ENCODE data around the gene DCAF11.
"Not testable (repeated sequence)": the region's sequence is repeated elsewhere in the genome, so short reads cannot be mapped to it uniquely, and the experiment has no call there.

Gene DCAF11

GRCh38 chr14:24098229-24098926, 16.2 kb upstream of the DCAF11 start:
- H3K4me3 Mint-ChIP-seq, result no peak overlapping the region
- peaks cover 20% of the 10 kb centered on the region for H3K4me1 Mint-ChIP-seq (ENCODE audit: low read depth)
- peaks cover 80% of the 10 kb centered on the region for H3K36me3 Mint-ChIP-seq (ENCODE audit: low read depth)
- H3K9me3 Mint-ChIP-seq, result no peaks in the 10 kb centered on the region
- H3K27ac Mint-ChIP-seq, result peak overlapping the region; percentile 44
- no peaks in the 10 kb centered on the region for H3K27me3 Mint-ChIP-seq
- no peak for DNase-seq

- Mint-ChIP-seq H3K4me3 (no peak overlapping the region), H3K27me3 (no peaks in the 10 kb centered on the region), H3K36me3 (ENCODE audit: low read depth) (peaks cover 88% of the 10 kb centered on the region), H3K9me3 (no peaks in the 10 kb centered on the region), H3K27ac (no peak overlapping the region), H3K4me1 (ENCODE audit: low read depth) (peaks cover 15% of the 10 kb centered on the region)
- no peak for DNase-seq
Measured at GRCh38 chr14:24098927-24099813, 15.4 kb upstream of the DCAF11 start.

GRCh38 chr14:24100197-24100981, 14.2 kb upstream of the DCAF11 start:
- H3K9me3 Mint-ChIP-seq, result no peaks in the 10 kb centered on the region
- no peak for DNase-seq
- H3K27me3 Mint-ChIP-seq, result no peaks in the 10 kb centered on the region
- peak overlapping the region; percentile 29 for H3K27ac Mint-ChIP-seq
- H3K4me1 Mint-ChIP-seq (ENCODE audit: low read depth), result peaks cover 13% of the 10 kb centered on the region
- H3K4me3 Mint-ChIP-seq, result no peak overlapping the region
- peaks cover 89% of the 10 kb centered on the region for H3K36me3 Mint-ChIP-seq (ENCODE audit: low read depth)

GRCh38 chr14:24100982-24101494, 13.5 kb upstream of the DCAF11 start:
- Mint-ChIP-seq H3K27me3 (no peaks in the 10 kb centered on the region), H3K4me1 (ENCODE audit: low read depth) (peaks cover 10% of the 10 kb centered on the region), H3K36me3 (ENCODE audit: low read depth) (peaks cover 84% of the 10 kb centered on the region), H3K4me3 (no peak overlapping the region), H3K9me3 (no peaks in the 10 kb centered on the region), H3K27ac (no peak overlapping the region)
- DNase-seq, result no peak

- H3K36me3 Mint-ChIP-seq (ENCODE audit: low read depth), result peaks cover 73% of the 10 kb centered on the region
- no peaks in the 10 kb centered on the region for H3K9me3 Mint-ChIP-seq
- H3K27me3 Mint-ChIP-seq, result no peaks in the 10 kb centered on the region
- H3K4me3 Mint-ChIP-seq, result no peak overlapping the region
- H3K27ac Mint-ChIP-seq, result no peak overlapping the region
- no peak for DNase-seq
- peaks cover 4% of the 10 kb centered on the region for H3K4me1 Mint-ChIP-seq (ENCODE audit: low read depth)
Measured at GRCh38 chr14:24102357-24103048, 12.1 kb upstream of the DCAF11 start.

GRCh38 chr14:24103451-24103850, 11.1 kb upstream of the DCAF11 start:
- DNase-seq, result no peak
- Mint-ChIP-seq H3K4me3 (no peak overlapping the region), H3K27me3 (no peaks in the 10 kb centered on the region), H3K9me3 (no peaks in the 10 kb centered on the region), H3K27ac (no peak overlapping the region), H3K4me1 (ENCODE audit: low read depth) (peaks cover 8% of the 10 kb centered on the region), H3K36me3 (ENCODE audit: low read depth) (peaks cover 65% of the 10 kb centered on the region)

- H3K27ac Mint-ChIP-seq, result peak overlapping the region; percentile 71
- peaks cover 23% of the 10 kb centered on the region for H3K4me1 Mint-ChIP-seq (ENCODE audit: low read depth)
- H3K9me3 Mint-ChIP-seq, H3K27me3 Mint-ChIP-seq, DNase-seq, H3K4me3 Mint-ChIP-seq: not testable (repeated sequence)
- peaks cover 42% of the 10 kb centered on the region for H3K36me3 Mint-ChIP-seq (ENCODE audit: low read depth)
Measured at GRCh38 chr14:24105609-24106239, 8.9 kb upstream of the DCAF11 start.

- Mint-ChIP-seq H3K9me3 (no peaks in the 10 kb centered on the region), H3K4me1 (ENCODE audit: low read depth) (peaks cover 23% of the 10 kb centered on the region), H3K36me3 (ENCODE audit: low read depth) (peaks cover 32% of the 10 kb centered on the region), H3K27ac (no peak overlapping the region), H3K27me3 (no peaks in the 10 kb centered on the region), H3K4me3 (no peak overlapping the region)
- DNase-seq, result no peak
Measured at GRCh38 chr14:24106672-24107271, 7.8 kb upstream of the DCAF11 start.

GRCh38 chr14:24108336-24108874, 6.2 kb upstream of the DCAF11 start:
- H3K9me3 Mint-ChIP-seq, result no peaks in the 10 kb centered on the region
- peak overlapping the region; percentile 52 for H3K4me3 Mint-ChIP-seq
- no peaks in the 10 kb centered on the region for H3K27me3 Mint-ChIP-seq
- peaks cover 19% of the 10 kb centered on the region for H3K36me3 Mint-ChIP-seq (ENCODE audit: low read depth)
- no peak for DNase-seq
- H3K27ac Mint-ChIP-seq, result peak overlapping the region; percentile 95
- peaks cover 23% of the 10 kb centered on the region for H3K4me1 Mint-ChIP-seq (ENCODE audit: low read depth)

GRCh38 chr14:24110060-24110459, 4.5 kb upstream of the DCAF11 start:
- no peak overlapping the region for H3K4me3 Mint-ChIP-seq
- no peaks in the 10 kb centered on the region for H3K27me3 Mint-ChIP-seq
- H3K9me3 Mint-ChIP-seq, result no peaks in the 10 kb centered on the region
- H3K4me1 Mint-ChIP-seq (ENCODE audit: low read depth), result peaks cover 25% of the 10 kb centered on the region
- no peak for DNase-seq
- H3K27ac Mint-ChIP-seq, result no peak overlapping the region
- peaks cover 15% of the 10 kb centered on the region for H3K36me3 Mint-ChIP-seq (ENCODE audit: low read depth)

GRCh38 chr14:24110523-24110922, 4.1 kb upstream of the DCAF11 start:
- Mint-ChIP-seq H3K4me3 (no peak overlapping the region), H3K9me3 (no peaks in the 10 kb centered on the region), H3K27ac (no peak overlapping the region), H3K27me3 (no peaks in the 10 kb centered on the region), H3K36me3 (ENCODE audit: low read depth) (peaks cover 17% of the 10 kb centered on the region), H3K4me1 (ENCODE audit: low read depth) (peaks cover 30% of the 10 kb centered on the region)
- DNase-seq, result no peak

- peaks cover 39% of the 10 kb centered on the region for H3K4me1 Mint-ChIP-seq (ENCODE audit: low read depth)
- H3K36me3 Mint-ChIP-seq (ENCODE audit: low read depth), result peaks cover 44% of the 10 kb centered on the region
- peak overlapping the region; percentile 90 for H3K4me3 Mint-ChIP-seq
Measured at GRCh38 chr14:24113379-24113800, 1.2 kb upstream of the DCAF11 start.

More at GRCh38 chr14:24113379-24113800, 1.2 kb upstream of the DCAF11 start:
- H3K9me3 Mint-ChIP-seq, result no peaks in the 10 kb centered on the region
- no peak for DNase-seq
- H3K27ac Mint-ChIP-seq, result peak overlapping the region; percentile 99
- H3K27me3 Mint-ChIP-seq, result no peaks in the 10 kb centered on the region
